ENCODE measurements around the gene IRF8.

DNA sequence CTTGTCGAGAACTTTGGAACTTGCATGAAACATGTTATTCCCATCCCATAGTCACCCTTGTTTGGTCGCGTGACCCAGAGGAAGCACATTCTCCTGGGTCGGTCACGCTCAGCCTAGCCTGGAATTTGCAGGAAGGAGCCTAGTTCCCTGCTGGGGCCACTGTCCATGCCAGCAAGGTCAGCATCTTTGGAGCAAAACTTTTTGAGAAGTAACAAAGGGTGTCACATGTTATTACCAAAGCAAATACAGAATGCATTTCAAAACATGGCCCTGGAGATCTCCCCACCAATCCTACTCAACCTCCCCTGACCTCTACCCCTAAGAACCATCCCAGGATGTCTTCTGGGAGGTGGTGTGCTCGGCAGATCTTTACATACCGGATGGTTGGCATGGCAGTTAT is 26.2 kb upstream of the IRF8 start:
- TF ChIP-seq, protein P1, sequence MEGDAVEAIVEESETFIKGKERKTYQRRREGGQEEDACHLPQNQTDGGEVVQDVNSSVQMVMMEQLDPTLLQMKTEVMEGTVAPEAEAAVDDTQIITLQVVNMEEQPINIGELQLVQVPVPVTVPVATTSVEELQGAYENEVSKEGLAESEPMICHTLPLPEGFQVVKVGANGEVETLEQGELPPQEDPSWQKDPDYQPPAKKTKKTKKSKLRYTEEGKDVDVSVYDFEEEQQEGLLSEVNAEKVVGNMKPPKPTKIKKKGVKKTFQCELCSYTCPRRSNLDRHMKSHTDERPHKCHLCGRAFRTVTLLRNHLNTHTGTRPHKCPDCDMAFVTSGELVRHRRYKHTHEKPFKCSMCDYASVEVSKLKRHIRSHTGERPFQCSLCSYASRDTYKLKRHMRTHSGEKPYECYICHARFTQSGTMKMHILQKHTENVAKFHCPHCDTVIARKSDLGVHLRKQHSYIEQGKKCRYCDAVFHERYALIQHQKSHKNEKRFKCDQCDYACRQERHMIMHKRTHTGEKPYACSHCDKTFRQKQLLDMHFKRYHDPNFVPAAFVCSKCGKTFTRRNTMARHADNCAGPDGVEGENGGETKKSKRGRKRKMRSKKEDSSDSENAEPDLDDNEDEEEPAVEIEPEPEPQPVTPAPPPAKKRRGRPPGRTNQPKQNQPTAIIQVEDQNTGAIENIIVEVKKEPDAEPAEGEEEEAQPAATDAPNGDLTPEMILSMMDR (IDR thresholded peaks at IDR 0.05; ENCODE audit: low read depth, low read length): no peak
- TF ChIP-seq POLR2A (IDR thresholded peaks at IDR 0.05; ENCODE audit: extremely low read depth, insufficient read length): no peak
- no peak for TF ChIP-seq MYC (IDR thresholded peaks at IDR 0.05; ENCODE audit: low read depth, low read length)
